SK-N-SH treated with all-trans-retinoic acid at 6 μM for 48 hours (cell line): ENCODE measurements around the gene WT1.

Experiments used
- ATAC-seq: fragments of 200-7000 bp; cut with Tn5 transposase; 3 replicates; pipeline ENCODE4 v1.9.1; 2020; ENCODE audit warnings: mild to moderate bottlenecking, moderate library complexity
- ARNTL ChIP-seq: fragments of 450-650 bp; formaldehyde crosslinking; IDR thresholded peaks from 2 replicates; pipeline ENCODE4 v1.5.0; 2020; ENCODE audit warnings: low read depth, mild to moderate bottlenecking, moderate library complexity, borderline replicate concordance
- BACH2 ChIP-seq: fragments of 250-450 bp; sonication (Bioruptor Pico); IDR thresholded peaks from 2 replicates; pipeline ENCODE4 v1.9.0; 2021; ENCODE audit warnings: mild to moderate bottlenecking, borderline replicate concordance
- CSDC2 ChIP-seq: fragments of 250-450 bp; sonication (Bioruptor Pico); IDR thresholded peaks from 2 replicates; pipeline ENCODE4 v1.5.0; 2020; ENCODE audit warnings: mild to moderate bottlenecking, moderate library complexity
- ESRRG ChIP-seq: fragments of 250-450 bp; sonication (Bioruptor Pico); IDR thresholded peaks from 2 replicates; pipeline ENCODE4 v1.6.1; 2021; ENCODE audit warnings: mild to moderate bottlenecking
- GLIS3 ChIP-seq: fragments of 250-450 bp; sonication (Bioruptor Pico); IDR thresholded peaks from 2 replicates; pipeline ENCODE4 v1.5.0; 2020; ENCODE audit warnings: mild to moderate bottlenecking, moderate library complexity
- ISL1 ChIP-seq: fragments of 250-450 bp; sonication (Bioruptor Pico); IDR thresholded peaks from 2 replicates; pipeline ENCODE4 v2.1.2; 2022; ENCODE audit warnings: mild to moderate bottlenecking, moderate library complexity
- OSR1 ChIP-seq: fragments of 250-450 bp; sonication (Bioruptor Pico); IDR thresholded peaks from 2 replicates; pipeline ENCODE4 v1.8.0; 2022; ENCODE audit warnings: moderate library complexity, mild to moderate bottlenecking, inconsistent platforms
- PPARA ChIP-seq: fragments of 250-450 bp; sonication (Bioruptor Pico); IDR thresholded peaks from 2 replicates; pipeline ENCODE4 v1.5.0; 2020; ENCODE audit warnings: mild to moderate bottlenecking, borderline replicate concordance
- RARB ChIP-seq: fragments of 250-450 bp; sonication (Bioruptor Pico); IDR thresholded peaks from 2 replicates; pipeline ENCODE4 v1.8.0; 2021; ENCODE audit warnings: mild to moderate bottlenecking, moderate library complexity
- SNAI2 ChIP-seq: fragments of 250-450 bp; sonication (Bioruptor Pico); IDR thresholded peaks from 2 replicates; pipeline ENCODE4 v1.5.0; 2020; ENCODE audit warnings: mild to moderate bottlenecking, moderate library complexity
- TCF4 ChIP-seq: fragments of 250-450 bp; sonication (Bioruptor Pico); IDR thresholded peaks from 2 replicates; pipeline ENCODE4 v1.8.0; 2021; ENCODE audit warnings: mild to moderate bottlenecking, moderate library complexity, borderline replicate concordance
- TOX ChIP-seq: fragments of 250-450 bp; sonication (Bioruptor Pico); IDR thresholded peaks from 2 replicates; pipeline ENCODE4 v1.8.0; 2021; ENCODE audit warnings: mild to moderate bottlenecking, moderate library complexity, borderline replicate concordance
- ZC3H10 ChIP-seq: fragments of 250-450 bp; sonication (Bioruptor Pico); IDR thresholded peaks from 2 replicates; pipeline ENCODE4 v1.5.1; 2021; ENCODE audit warnings: mild to moderate bottlenecking, moderate library complexity
- ZFP3 ChIP-seq: fragments of 250-450 bp; sonication (Bioruptor Pico); IDR thresholded peaks from 2 replicates; pipeline ENCODE4 v1.5.0; 2020; ENCODE audit warnings: mild to moderate bottlenecking, moderate library complexity
- ZFP30 ChIP-seq: fragments of 450-650 bp; formaldehyde crosslinking; IDR thresholded peaks from 2 replicates; pipeline ENCODE4 v1.5.0; 2022; ENCODE audit warnings: mild to moderate bottlenecking, moderate library complexity
- ZNF565 ChIP-seq: fragments of 450-650 bp; formaldehyde crosslinking; conservative IDR thresholded peaks from 2 replicates; pipeline ENCODE4 v1.5.0; 2020; ENCODE audit warnings: low read depth, mild to moderate bottlenecking, moderate library complexity
- ZNF70 ChIP-seq: fragments of 450-650 bp; formaldehyde crosslinking; IDR thresholded peaks from 2 replicates; pipeline ENCODE4 v1.5.0; 2020; ENCODE audit warnings: mild to moderate bottlenecking, moderate library complexity
- ZNF8 ChIP-seq: fragments of 450-650 bp; formaldehyde crosslinking; IDR thresholded peaks from 2 replicates; pipeline ENCODE4 v1.5.0; 2020; ENCODE audit warnings: mild to moderate bottlenecking, moderate library complexity
- TF ChIP-seq, protein P1 (sequence below): fragments of 250-450 bp; sonication (Bioruptor Pico); IDR thresholded peaks from 2 replicates; pipeline ENCODE4 v1.5.1; 2020; ENCODE audit warnings: low read depth, mild to moderate bottlenecking, moderate library complexity
- TF ChIP-seq, protein P2 (sequence below): fragments of 250-450 bp; sonication (Bioruptor Pico); IDR thresholded peaks from 2 replicates; pipeline ENCODE4 v1.5.0; 2020; ENCODE audit warnings: mild to moderate bottlenecking, moderate library complexity
- TF ChIP-seq, protein P3 (sequence below): fragments of 250-450 bp; sonication (Bioruptor Pico); IDR thresholded peaks from 2 replicates; pipeline ENCODE4 v1.8.0; 2021; ENCODE audit warnings: low read depth, mild to moderate bottlenecking, moderate library complexity, borderline replicate concordance
- TF ChIP-seq, protein P4 (sequence below): fragments of 250-450 bp; sonication (Bioruptor Pico); IDR thresholded peaks from 2 replicates; pipeline ENCODE4 v1.5.1; 2021; ENCODE audit warnings: mild to moderate bottlenecking, moderate library complexity
- TF ChIP-seq, protein P5 (sequence below): fragments of 250-450 bp; sonication (Bioruptor Pico); IDR thresholded peaks from 2 replicates; pipeline ENCODE4 v1.8.0; 2020; ENCODE audit warnings: mild to moderate bottlenecking, moderate library complexity, borderline replicate concordance

The WT1 gene

DNA sequence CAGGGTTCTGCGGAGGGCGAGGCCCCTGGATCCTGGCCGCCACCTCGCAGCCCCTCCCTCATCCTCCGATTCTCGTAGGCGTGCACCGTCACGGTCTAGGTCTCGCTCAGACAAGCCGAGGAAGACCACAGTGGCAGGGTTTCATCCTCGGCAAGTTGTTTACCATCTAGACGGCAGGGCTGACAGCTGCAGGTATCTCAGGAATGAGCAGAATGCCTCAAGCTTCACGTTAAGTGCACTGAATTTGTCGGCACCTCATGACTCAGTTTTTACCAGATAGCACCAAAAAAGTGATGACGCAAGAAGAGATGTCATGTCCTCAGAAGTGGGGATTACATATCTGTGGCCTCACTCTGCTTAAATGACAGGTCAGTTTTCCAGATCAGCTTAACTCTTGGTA is 35.1 kb downstream of the WT1 start:
- TF ChIP-seq ZNF8, result no peak
- no peak for TF ChIP-seq PPARA (CRISPR knock-in tag)
- TF ChIP-seq ZFP3, result no peak
- no peak for TF ChIP-seq OSR1 (CRISPR knock-in tag)
- TF ChIP-seq, protein P1, sequence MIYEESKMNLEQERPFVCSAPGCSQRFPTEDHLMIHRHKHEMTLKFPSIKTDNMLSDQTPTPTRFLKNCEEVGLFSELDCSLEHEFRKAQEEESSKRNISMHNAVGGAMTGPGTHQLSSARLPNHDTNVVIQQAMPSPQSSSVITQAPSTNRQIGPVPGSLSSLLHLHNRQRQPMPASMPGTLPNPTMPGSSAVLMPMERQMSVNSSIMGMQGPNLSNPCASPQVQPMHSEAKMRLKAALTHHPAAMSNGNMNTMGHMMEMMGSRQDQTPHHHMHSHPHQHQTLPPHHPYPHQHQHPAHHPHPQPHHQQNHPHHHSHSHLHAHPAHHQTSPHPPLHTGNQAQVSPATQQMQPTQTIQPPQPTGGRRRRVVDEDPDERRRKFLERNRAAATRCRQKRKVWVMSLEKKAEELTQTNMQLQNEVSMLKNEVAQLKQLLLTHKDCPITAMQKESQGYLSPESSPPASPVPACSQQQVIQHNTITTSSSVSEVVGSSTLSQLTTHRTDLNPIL (CRISPR knock-in tag), result no peak
- TF ChIP-seq, protein P2, sequence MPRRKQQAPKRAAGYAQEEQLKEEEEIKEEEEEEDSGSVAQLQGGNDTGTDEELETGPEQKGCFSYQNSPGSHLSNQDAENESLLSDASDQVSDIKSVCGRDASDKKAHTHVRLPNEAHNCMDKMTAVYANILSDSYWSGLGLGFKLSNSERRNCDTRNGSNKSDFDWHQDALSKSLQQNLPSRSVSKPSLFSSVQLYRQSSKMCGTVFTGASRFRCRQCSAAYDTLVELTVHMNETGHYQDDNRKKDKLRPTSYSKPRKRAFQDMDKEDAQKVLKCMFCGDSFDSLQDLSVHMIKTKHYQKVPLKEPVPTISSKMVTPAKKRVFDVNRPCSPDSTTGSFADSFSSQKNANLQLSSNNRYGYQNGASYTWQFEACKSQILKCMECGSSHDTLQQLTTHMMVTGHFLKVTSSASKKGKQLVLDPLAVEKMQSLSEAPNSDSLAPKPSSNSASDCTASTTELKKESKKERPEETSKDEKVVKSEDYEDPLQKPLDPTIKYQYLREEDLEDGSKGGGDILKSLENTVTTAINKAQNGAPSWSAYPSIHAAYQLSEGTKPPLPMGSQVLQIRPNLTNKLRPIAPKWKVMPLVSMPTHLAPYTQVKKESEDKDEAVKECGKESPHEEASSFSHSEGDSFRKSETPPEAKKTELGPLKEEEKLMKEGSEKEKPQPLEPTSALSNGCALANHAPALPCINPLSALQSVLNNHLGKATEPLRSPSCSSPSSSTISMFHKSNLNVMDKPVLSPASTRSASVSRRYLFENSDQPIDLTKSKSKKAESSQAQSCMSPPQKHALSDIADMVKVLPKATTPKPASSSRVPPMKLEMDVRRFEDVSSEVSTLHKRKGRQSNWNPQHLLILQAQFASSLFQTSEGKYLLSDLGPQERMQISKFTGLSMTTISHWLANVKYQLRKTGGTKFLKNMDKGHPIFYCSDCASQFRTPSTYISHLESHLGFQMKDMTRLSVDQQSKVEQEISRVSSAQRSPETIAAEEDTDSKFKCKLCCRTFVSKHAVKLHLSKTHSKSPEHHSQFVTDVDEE (CRISPR knock-in tag), result no peak
- no peak for TF ChIP-seq ZFP30 (CRISPR knock-in tag)
- TF ChIP-seq ZNF70 (CRISPR knock-in tag), result no peak
- no peak for TF ChIP-seq ARNTL (CRISPR knock-in tag)
- TF ChIP-seq, protein P3, sequence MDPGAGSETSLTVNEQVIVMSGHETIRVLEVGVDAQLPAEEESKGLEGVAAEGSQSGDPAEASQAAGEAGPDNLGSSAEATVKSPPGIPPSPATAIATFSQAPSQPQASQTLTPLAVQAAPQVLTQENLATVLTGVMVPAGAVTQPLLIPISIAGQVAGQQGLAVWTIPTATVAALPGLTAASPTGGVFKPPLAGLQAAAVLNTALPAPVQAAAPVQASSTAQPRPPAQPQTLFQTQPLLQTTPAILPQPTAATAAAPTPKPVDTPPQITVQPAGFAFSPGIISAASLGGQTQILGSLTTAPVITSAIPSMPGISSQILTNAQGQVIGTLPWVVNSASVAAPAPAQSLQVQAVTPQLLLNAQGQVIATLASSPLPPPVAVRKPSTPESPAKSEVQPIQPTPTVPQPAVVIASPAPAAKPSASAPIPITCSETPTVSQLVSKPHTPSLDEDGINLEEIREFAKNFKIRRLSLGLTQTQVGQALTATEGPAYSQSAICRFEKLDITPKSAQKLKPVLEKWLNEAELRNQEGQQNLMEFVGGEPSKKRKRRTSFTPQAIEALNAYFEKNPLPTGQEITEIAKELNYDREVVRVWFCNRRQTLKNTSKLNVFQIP (CRISPR knock-in tag), result no peak
- no peak for TF ChIP-seq RARB
- no peak for TF ChIP-seq SNAI2
- no peak for TF ChIP-seq GLIS3 (CRISPR knock-in tag)
- no peak for TF ChIP-seq TCF4
- TF ChIP-seq, protein P4, sequence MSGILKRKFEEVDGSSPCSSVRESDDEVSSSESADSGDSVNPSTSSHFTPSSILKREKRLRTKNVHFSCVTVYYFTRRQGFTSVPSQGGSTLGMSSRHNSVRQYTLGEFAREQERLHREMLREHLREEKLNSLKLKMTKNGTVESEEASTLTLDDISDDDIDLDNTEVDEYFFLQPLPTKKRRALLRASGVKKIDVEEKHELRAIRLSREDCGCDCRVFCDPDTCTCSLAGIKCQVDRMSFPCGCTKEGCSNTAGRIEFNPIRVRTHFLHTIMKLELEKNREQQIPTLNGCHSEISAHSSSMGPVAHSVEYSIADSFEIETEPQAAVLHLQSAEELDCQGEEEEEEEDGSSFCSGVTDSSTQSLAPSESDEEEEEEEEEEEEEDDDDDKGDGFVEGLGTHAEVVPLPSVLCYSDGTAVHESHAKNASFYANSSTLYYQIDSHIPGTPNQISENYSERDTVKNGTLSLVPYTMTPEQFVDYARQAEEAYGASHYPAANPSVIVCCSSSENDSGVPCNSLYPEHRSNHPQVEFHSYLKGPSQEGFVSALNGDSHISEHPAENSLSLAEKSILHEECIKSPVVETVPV (CRISPR knock-in tag), result no peak
- TF ChIP-seq ZC3H10 (CRISPR knock-in tag), result no peak
- TF ChIP-seq ESRRG, result no peak
- no peak for TF ChIP-seq CSDC2 (CRISPR knock-in tag)
- TF ChIP-seq BACH2 (CRISPR knock-in tag), result no peak
- ATAC-seq, result peak; percentile 31; the same call in 1 of the 3 replicates

DNA sequence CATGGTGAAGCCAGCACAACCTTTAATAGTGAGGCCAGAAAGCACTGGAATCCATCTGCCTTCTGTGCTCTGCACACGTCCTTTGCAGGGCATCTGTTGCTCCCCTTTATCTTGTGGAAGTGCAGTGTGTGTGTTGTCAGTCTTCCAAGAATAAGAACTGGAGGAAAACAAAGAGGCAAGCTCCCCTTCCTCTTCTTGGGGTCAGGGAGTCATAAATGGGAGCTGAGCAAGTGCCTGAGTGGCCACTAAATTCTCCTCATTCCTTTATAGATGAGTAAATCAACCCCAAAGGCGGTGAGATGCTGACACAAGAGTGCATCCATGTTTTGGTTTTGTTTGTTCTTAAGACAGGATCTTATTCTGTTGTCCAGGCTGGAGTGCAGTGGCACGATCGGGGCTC is 38.3 kb downstream of the WT1 start:
- no peak for TF ChIP-seq ZNF70 (CRISPR knock-in tag)
- TF ChIP-seq BACH2 (CRISPR knock-in tag), result no peak
- no peak for TF ChIP-seq TCF4
- no peak for TF ChIP-seq CSDC2 (CRISPR knock-in tag)
- TF ChIP-seq TOX (CRISPR knock-in tag), result no peak
- TF ChIP-seq, protein P3 (CRISPR knock-in tag), result no peak
- TF ChIP-seq GLIS3 (CRISPR knock-in tag), result no peak
- TF ChIP-seq ARNTL (CRISPR knock-in tag), result no peak
- TF ChIP-seq, protein P5, sequence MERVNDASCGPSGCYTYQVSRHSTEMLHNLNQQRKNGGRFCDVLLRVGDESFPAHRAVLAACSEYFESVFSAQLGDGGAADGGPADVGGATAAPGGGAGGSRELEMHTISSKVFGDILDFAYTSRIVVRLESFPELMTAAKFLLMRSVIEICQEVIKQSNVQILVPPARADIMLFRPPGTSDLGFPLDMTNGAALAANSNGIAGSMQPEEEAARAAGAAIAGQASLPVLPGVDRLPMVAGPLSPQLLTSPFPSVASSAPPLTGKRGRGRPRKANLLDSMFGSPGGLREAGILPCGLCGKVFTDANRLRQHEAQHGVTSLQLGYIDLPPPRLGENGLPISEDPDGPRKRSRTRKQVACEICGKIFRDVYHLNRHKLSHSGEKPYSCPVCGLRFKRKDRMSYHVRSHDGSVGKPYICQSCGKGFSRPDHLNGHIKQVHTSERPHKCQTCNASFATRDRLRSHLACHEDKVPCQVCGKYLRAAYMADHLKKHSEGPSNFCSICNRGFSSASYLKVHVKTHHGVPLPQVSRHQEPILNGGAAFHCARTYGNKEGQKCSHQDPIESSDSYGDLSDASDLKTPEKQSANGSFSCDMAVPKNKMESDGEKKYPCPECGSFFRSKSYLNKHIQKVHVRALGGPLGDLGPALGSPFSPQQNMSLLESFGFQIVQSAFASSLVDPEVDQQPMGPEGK (CRISPR knock-in tag), result no peak
- TF ChIP-seq, protein P2 (CRISPR knock-in tag), result no peak
- TF ChIP-seq ISL1 (CRISPR knock-in tag), result no peak
- no peak for TF ChIP-seq ZFP3
- no peak for TF ChIP-seq OSR1 (CRISPR knock-in tag)
- TF ChIP-seq, protein P1 (CRISPR knock-in tag), result no peak
- TF ChIP-seq PPARA (CRISPR knock-in tag), result no peak
- no peak for TF ChIP-seq ZFP30 (CRISPR knock-in tag)
- no peak for TF ChIP-seq RARB
- TF ChIP-seq ZNF565 (CRISPR knock-in tag), result no peak
- no peak for TF ChIP-seq ESRRG
- no peak for TF ChIP-seq SNAI2
- TF ChIP-seq, all 23 proteins: peak for 0
- no peak for ATAC-seq
